IMR-90 (cell line): ENCODE data around the gene CHPF.

Experiments
- CEBPB ChIP-seq: IDR thresholded peaks from 2 replicates; pipeline ENCODE4 v1.6.1; 2012; ENCODE audit warnings: low read depth, low read length, improper control_type of control experiment
- CHD1 ChIP-seq: IDR thresholded peaks from 2 replicates; pipeline ENCODE4 v1.6.1; 2012; ENCODE audit warnings: low read depth, low read length, improper control_type of control experiment
- CTCF ChIP-seq: conservative IDR thresholded peaks from 2 replicates; pipeline ENCODE4 v1.5.1; 2012; ENCODE audit warnings: mild to moderate bottlenecking, low read depth, low read length, improper control_type of control experiment
- ELK1 ChIP-seq: fragments of 150-350 bp; IDR thresholded peaks from 2 replicates; pipeline ENCODE4 v1.6.1; 2016; ENCODE audit warnings: low read depth, mild to moderate bottlenecking, low read length, moderate library complexity, borderline replicate concordance
- MAFK ChIP-seq: IDR thresholded peaks from 2 replicates; pipeline ENCODE4 v1.6.1; 2012; ENCODE audit warnings: low read depth, low read length, improper control_type of control experiment
- MAZ ChIP-seq: IDR thresholded peaks from 2 replicates; pipeline ENCODE4 v1.6.1; 2012; ENCODE audit warnings: low read depth, mild to moderate bottlenecking, low read length, improper control_type of control experiment, moderate library complexity, borderline replicate concordance
- MXI1 ChIP-seq: IDR thresholded peaks from 2 replicates; pipeline ENCODE4 v1.6.1; 2012; ENCODE audit warnings: low read depth, mild to moderate bottlenecking, low read length, moderate library complexity, borderline replicate concordance
- NFE2L2 ChIP-seq: fragments of 150-350 bp; IDR thresholded peaks from 2 replicates; pipeline ENCODE4 v1.6.1; 2016; ENCODE audit warnings: low read depth, mild to moderate bottlenecking, low read length
- POLR2A ChIP-seq: IDR thresholded peaks from 2 replicates; pipeline ENCODE4 v1.6.1; 2012; ENCODE audit warnings: mild to moderate bottlenecking, low read depth, low read length
- RAD21 ChIP-seq: IDR thresholded peaks from 2 replicates; pipeline ENCODE4 v1.6.1; 2012; ENCODE audit warnings: low read length, improper control_type of control experiment
- RFX5 ChIP-seq: IDR thresholded peaks from 2 replicates; pipeline ENCODE4 v1.8.0; 2012; ENCODE audit warnings: low read depth, mild to moderate bottlenecking, low read length, moderate library complexity
- SMC3 ChIP-seq: fragments of 150-350 bp; IDR thresholded peaks from 2 replicates; pipeline ENCODE4 v1.6.1; 2016; ENCODE audit warnings: low read depth, mild to moderate bottlenecking, antibody characterized with exemption, low read length, moderate library complexity
- USF2 ChIP-seq: fragments of 150-350 bp; IDR thresholded peaks from 2 replicates; pipeline ENCODE4 v1.6.1; 2017; ENCODE audit warnings: mild to moderate bottlenecking, antibody characterized with exemption, low read length, low read depth

- TF ChIP-seq MXI1 (peak; percentile 85; the same call in 1 of the 2 replicates), POLR2A (no peak), CEBPB (no peak), USF2 (no peak), CTCF (no peak), RFX5 (no peak), NFE2L2 (no peak), ELK1 (no peak), SMC3 (no peak), RAD21 (no peak), MAFK (no peak), CHD1 (no peak), MAZ (peak; percentile 9; the same call in 1 of the 2 replicates)
Observed at GRCh38 chr2:219552382-219553167, 9.0 kb upstream of the CHPF start.
